ENCODE results near the gene ACAA1. TPM values are rescaled to one million over a fixed set of nuclear protein-coding genes. Genes with fewer than 3 reads are reported as not detected.
"Not testable (repeated sequence)": the region's sequence is repeated elsewhere in the genome, so short reads cannot be mapped to it uniquely, and the experiment has no call there.

ACAA1 gene
- total and polyA plus RNA-seq, 2 of the 13 experiments (the other 11 are each of a cell fraction or from before 2014, with no cell fraction given): 60.8 to 188 TPM

GRCh38 chr3:38134517-38135143 is 2.3 kb downstream of the ACAA1 start (continued):
- TF ChIP-seq ZNF414 (CRISPR knock-in tag; IDR thresholded peaks at IDR 0.05) (peak; percentile 2; the same call in 1 of the 2 replicates), KAT7 (CRISPR knock-in tag; IDR thresholded peaks at IDR 0.05; ENCODE audit: borderline replicate concordance) (peak; percentile 71; the same call in 1 of the 2 replicates), THAP11 (CRISPR knock-in tag; IDR thresholded peaks at IDR 0.05) (peak; percentile 15; the same call in 1 of the 2 replicates), ZNF317 (CRISPR knock-in tag; IDR thresholded peaks at IDR 0.05) (peak; percentile 96), HOXD1 (CRISPR knock-in tag; IDR thresholded peaks at IDR 0.05) (0 out of 2 replicates have a peak, but pooled peaks have one; percentile 25), NAIF1 (CRISPR knock-in tag; IDR thresholded peaks at IDR 0.05; ENCODE audit: borderline replicate concordance) (peak; percentile 43; the same call in 1 of the 2 replicates), MIXL1 (CRISPR knock-in tag; IDR thresholded peaks at IDR 0.05) (peak; percentile 61; the same call in 1 of the 2 replicates), SIX4 (CRISPR knock-in tag; IDR thresholded peaks at IDR 0.05) (0 out of 2 replicates have a peak, but pooled peaks have one; percentile 1), PHF8 (CRISPR knock-in tag; IDR thresholded peaks at IDR 0.05) (peak; percentile 35), DRAP1 (CRISPR knock-in tag; IDR thresholded peaks at IDR 0.05) (peak; percentile 50; the same call in 1 of the 2 replicates), FOXP1 (CRISPR knock-in tag; IDR thresholded peaks at IDR 0.05) (peak; percentile 55; the same call in 1 of the 2 replicates), RXRB (CRISPR knock-in tag; IDR thresholded peaks at IDR 0.05; ENCODE audit: borderline replicate concordance) (peak; percentile 79), IRF2 (CRISPR knock-in tag; IDR thresholded peaks at IDR 0.05) (peak; percentile 55; the same call in 1 of the 2 replicates), POLR2A (IDR thresholded peaks at IDR 0.05; ENCODE audit: insufficient read depth in 1 of 2, low read depth in 2 of 2, low read length in 2 of 2) (peak in 1 of 2 experiments; percentile 42; a peak in 1 of 4 replicates), CREM (IDR thresholded peaks at IDR 0.05) (peak; percentile 54; the same call in 1 of the 2 replicates), PITX1 (CRISPR knock-in tag; IDR thresholded peaks at IDR 0.05) (peak; percentile 98), FOXA1 (CRISPR knock-in tag; IDR thresholded peaks at IDR 0.05) (peak; percentile 56), RBFOX2 (IDR thresholded peaks at IDR 0.05; ENCODE audit: low read depth, low read length) (peak; percentile 68), IKZF4 (CRISPR knock-in tag; IDR thresholded peaks at IDR 0.05; ENCODE audit: borderline replicate concordance, low read depth, not compliant biosample characterization) (peak; percentile 5), MIER3 (CRISPR knock-in tag; IDR thresholded peaks at IDR 0.05; ENCODE audit: borderline replicate concordance) (peak; percentile 25; the same call in 1 of the 2 replicates), GFI1 (CRISPR knock-in tag; IDR thresholded peaks at IDR 0.05; ENCODE audit: borderline replicate concordance) (0 out of 2 replicates have a peak, but pooled peaks have one; percentile 50), RCOR2 (CRISPR knock-in tag; IDR thresholded peaks at IDR 0.05) (peak; percentile 31; the same call in 1 of the 2 replicates), DMAP1 (CRISPR knock-in tag; IDR thresholded peaks at IDR 0.05) (0 out of 2 replicates have a peak, but pooled peaks have one; percentile 19), HMG20A (CRISPR knock-in tag; IDR thresholded peaks at IDR 0.05; ENCODE audit: borderline replicate concordance) (peak; percentile 27; the same call in 1 of the 2 replicates), ARID5B (CRISPR knock-in tag; IDR thresholded peaks at IDR 0.05) (peak; percentile 54)
- TF ChIP-seq FOXP1 (IDR thresholded peaks at IDR 0.05); CREM (CRISPR knock-in tag; IDR thresholded peaks at IDR 0.05); FOXA1 (IDR thresholded peaks at IDR 0.05): not testable (repeated sequence)
